AG04449 (cell line): ENCODE measurements around the gene ZFHX3.

ENCODE experiments used
- CTCF ChIA-PET: fragments of 350-600 bp; formaldehyde crosslinking; extraction: SDS; loops from one replicate; lab custom pipeline; 2021; ENCODE audit warnings: antibody characterized with exemption; lab: Yijun Ruan, JAX
- POLR2A ChIA-PET: fragments of 400-600, 350-600 bp; formaldehyde crosslinking; extraction: SDS; loops from one replicate; lab custom pipeline; 2020; ENCODE audit warnings: antibody characterized with exemption, inconsistent platforms; lab: Yijun Ruan, JAX
- DNase-seq: peaks from one replicate; pipeline ENCODE4 v3.0.0-alpha.2; 2010; ENCODE audit warnings: low read depth, low spot score
- H3K4me3 ChIP-seq: 2 replicates; pipeline ENCODE4 v1.5.1; 2011; ENCODE audit warnings: low read depth, mild to moderate bottlenecking, control low read depth, low read length
- CTCF ChIP-seq: IDR thresholded peaks from one replicate; pipeline ENCODE4 v1.5.1; 2011; ENCODE audit warnings: mild to moderate bottlenecking, moderate library complexity, low read length, control low read depth, inconsistent platforms; ENCODE audit not compliant: insufficient read depth; ENCODE audit errors: missing control alignments

ZFHX3 gene

GRCh38 chr16:72798264-72798663 lies 249.7 kb downstream of the ZFHX3 start:
- H3K4me3 ChIP-seq = no peak overlapping the region
- ChIA-PET POLR2A (interaction anchor here (1.1 kb wide), 1 partner anchor 11 kb away, joined by 3 read pairs; no protein-coding TSS in a partner anchor), CTCF (no interaction called here)
- TF ChIP-seq CTCF = no peak
- no peak for DNase-seq

- no peak overlapping the region for H3K4me3 ChIP-seq
- POLR2A ChIA-PET = interaction anchor here (0.5 to 1.1 kb wide), 2 partner anchors 10 to 226 kb away, joined by 3 to 4 read pairs; no protein-coding TSS in a partner anchor
- DNase-seq = no peak
- TF ChIP-seq CTCF = no peak
- CTCF ChIA-PET = no interaction called here
Observed at GRCh38 chr16:72797621-72798020, 250.3 kb downstream of the ZFHX3 start.

- CTCF ChIA-PET = interaction anchor here (0.7 to 0.8 kb wide), 2 partner anchors 8 to 10 kb away, joined by 3 read pairs; no protein-coding TSS in a partner anchor
- no peak overlapping the region for H3K4me3 ChIP-seq
- TF ChIP-seq CTCF = no peak
- DNase-seq = no peak
- POLR2A ChIA-PET = interaction anchor here (0.5 kb wide), 1 partner anchor 1091 kb away, joined by 3 read pairs; no protein-coding TSS in a partner anchor
Observed at GRCh38 chr16:72796222-72796621, 251.7 kb downstream of the ZFHX3 start.

- H3K4me3 ChIP-seq = no peak overlapping the region
- no peak for DNase-seq
- POLR2A ChIA-PET = no interaction called here
- CTCF ChIA-PET = interaction anchor here (1.0 kb wide), 1 partner anchor 38 kb away, joined by 3 read pairs; no protein-coding TSS in a partner anchor
- no peak for TF ChIP-seq CTCF
Observed at GRCh38 chr16:72794986-72795385, 252.9 kb downstream of the ZFHX3 start.

GRCh38 chr16:72794319-72794718 lies 253.6 kb downstream of the ZFHX3 start:
- no peak for DNase-seq
- POLR2A ChIA-PET = no interaction called here
- no peak for TF ChIP-seq CTCF
- CTCF ChIA-PET = interaction anchor here (0.9 to 1.0 kb wide), 2 partner anchors 9 to 294 kb away, joined by 3 read pairs; no protein-coding TSS in a partner anchor
- H3K4me3 ChIP-seq = no peak overlapping the region

GRCh38 chr16:72793716-72794115 lies 254.2 kb downstream of the ZFHX3 start:
- CTCF ChIA-PET = interaction anchor here (0.9 to 1.0 kb wide), 2 partner anchors 9 to 293 kb away, joined by 3 read pairs; no protein-coding TSS in a partner anchor
- POLR2A ChIA-PET = no interaction called here
- DNase-seq = no peak
- no peak for TF ChIP-seq CTCF
- no peak overlapping the region for H3K4me3 ChIP-seq
